Common myeloid progenitor, CD34-positive (primary cell): ENCODE results near the gene ATOH7.

ENCODE experiments used
- CTCF ChIA-PET: fragments of 350-600 bp; sonication (Branson Sonifier 250); formaldehyde crosslinking; loops from one replicate; lab custom pipeline; 2021; ENCODE audit warnings: antibody characterized with exemption; lab: Charles Lee
- POLR2A ChIA-PET: fragments of 350-600 bp; sonication (Branson Sonifier 250); formaldehyde crosslinking; loops from one replicate; lab custom pipeline; 2021; ENCODE audit warnings: antibody characterized with exemption; lab: Charles Lee
- DNase-seq, 3 donors: peaks; one replicate each; pipeline versions ENCODE4 v3.0.0 to v3.0.0-alpha.2; 2013
- H3K27ac ChIP-seq, 2 experiments: 1 replicate in 1 of 2; 2 replicates in 1 of 2; pipeline ENCODE4 v1.7.0; 2013; ENCODE audit warnings: inconsistent platforms in 2 of 2, low read length in 2 of 2, mild to moderate bottlenecking in 2 of 2, low read depth in 1 of 2, moderate library complexity in 1 of 2; ENCODE audit not compliant: severe bottlenecking in 2 of 2, insufficient read depth in 1 of 2, poor library complexity in 1 of 2
- H3K27me3 ChIP-seq, 5 experiments: replicated peaks in 2 of 5; 1 replicate in 3 of 5; 2 replicates in 2 of 5; pipeline versions ENCODE4 v1.6.1 to v1.7.0; 2013; ENCODE audit warnings: low read length in 4 of 5, mild to moderate bottlenecking in 2 of 5, moderate library complexity in 2 of 5, inconsistent platforms in 1 of 5; ENCODE audit not compliant: insufficient read depth in 5 of 5, control insufficient read depth in 4 of 5
- H3K36me3 ChIP-seq, 4 experiments: 1 replicate in 2 of 4; 2 replicates in 2 of 4; pipeline versions ENCODE4 v1.6.1 to v1.7.0; 2013; ENCODE audit warnings: low read length in 3 of 4, control low read depth in 1 of 4, mild to moderate bottlenecking in 1 of 4; ENCODE audit not compliant: control insufficient read depth in 4 of 4, insufficient read depth in 4 of 4
- H3K4me1 ChIP-seq, 4 experiments: 1 replicate in 3 of 4; 2 replicates in 1 of 4; pipeline versions ENCODE4 v1.6.1 to v1.7.1; 2013; ENCODE audit warnings: low read length in 3 of 4, mild to moderate bottlenecking in 3 of 4, control low read depth in 1 of 4, inconsistent platforms in 1 of 4, moderate library complexity in 1 of 4; ENCODE audit not compliant: control insufficient read depth in 4 of 4, insufficient read depth in 4 of 4; ENCODE audit errors: control extremely low read depth in 1 of 4
- H3K4me3 ChIP-seq, 7 experiments: 1 replicate in 4 of 7; 2 replicates in 3 of 7; pipeline versions ENCODE4 v1.5.1 to v1.7.0; 2013; ENCODE audit warnings: mild to moderate bottlenecking in 7 of 7, low read length in 6 of 7, moderate library complexity in 6 of 7, inconsistent platforms in 2 of 7, low read depth in 2 of 7, control low read depth in 1 of 7; ENCODE audit not compliant: insufficient read depth in 4 of 7, control insufficient read depth in 1 of 7; ENCODE audit errors: extremely low read depth in 1 of 7
- H3K9me3 ChIP-seq, 5 experiments: 1 replicate in 4 of 5; 2 replicates in 1 of 5; pipeline versions ENCODE4 v1.6.1 to v1.7.1; 2013; ENCODE audit warnings: low read length in 4 of 5, mild to moderate bottlenecking in 2 of 5, inconsistent platforms in 1 of 5, low read depth in 1 of 5, moderate library complexity in 1 of 5; ENCODE audit not compliant: control insufficient read depth in 4 of 5, insufficient read depth in 2 of 5; ENCODE audit errors: control extremely low read depth in 1 of 5
- WGBS: methylation state at CpG from one replicate; pipeline ENCODE4 v1.1.5; 2013; ENCODE audit not compliant: insufficient coverage; 5-methylcytosine and 5-hydroxymethylcytosine counted together

The ATOH7 gene

DNA sequence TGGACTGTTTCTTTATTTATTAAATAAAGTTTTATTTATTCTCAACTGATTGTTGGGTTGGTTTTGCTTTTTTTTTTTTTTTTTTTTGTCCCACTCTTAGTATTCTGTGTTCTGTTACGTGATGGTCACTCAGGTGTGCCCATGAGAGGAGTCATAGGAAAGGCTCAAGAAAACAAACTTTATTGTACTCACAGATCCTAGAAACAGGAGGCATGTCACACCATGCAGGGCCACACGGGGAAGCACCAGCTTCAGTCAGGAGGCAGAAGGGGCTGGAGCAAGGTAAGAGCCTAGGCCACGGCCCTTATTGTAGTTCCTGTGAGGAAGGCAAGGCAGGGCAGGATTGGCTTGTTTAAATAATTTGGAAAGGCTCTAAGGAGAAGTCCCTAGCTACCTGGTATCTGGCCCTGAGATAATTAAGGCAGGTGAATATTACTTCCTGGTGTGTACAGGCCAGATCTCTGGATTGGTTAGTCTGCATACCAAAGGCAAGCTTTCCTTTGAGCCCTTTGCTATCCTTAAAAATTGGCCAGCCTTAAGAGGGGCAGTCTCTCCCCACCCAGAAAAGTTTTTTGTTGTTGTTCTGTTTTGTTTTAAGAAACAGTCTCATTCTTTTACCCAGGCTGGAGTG is 8.3 kb downstream of the ATOH7 start:
- no peak overlapping the region for H3K27ac ChIP-seq
- ChIA-PET POLR2A (no interaction called here), CTCF (interaction anchor here (2.6 kb wide), 1 partner anchor 11 kb away, joined by 8 read pairs; no protein-coding TSS in a partner anchor)
- H3K9me3 ChIP-seq = no peaks in the 10 kb centered on the region
- peak in 2 of 3 donors; percentile 30 to 61 for DNase-seq
- H3K27me3 ChIP-seq = peaks cover 0 to 4% (median 0%) of the 10 kb centered on the region in 5 experiments
- no peaks in the 10 kb centered on the region for H3K4me1 ChIP-seq
- 90% methylated on average over 2 of the region's 3 CpGs for WGBS
- H3K4me3 ChIP-seq = no peak overlapping the region
- no peaks in the 10 kb centered on the region for H3K36me3 ChIP-seq

DNA sequence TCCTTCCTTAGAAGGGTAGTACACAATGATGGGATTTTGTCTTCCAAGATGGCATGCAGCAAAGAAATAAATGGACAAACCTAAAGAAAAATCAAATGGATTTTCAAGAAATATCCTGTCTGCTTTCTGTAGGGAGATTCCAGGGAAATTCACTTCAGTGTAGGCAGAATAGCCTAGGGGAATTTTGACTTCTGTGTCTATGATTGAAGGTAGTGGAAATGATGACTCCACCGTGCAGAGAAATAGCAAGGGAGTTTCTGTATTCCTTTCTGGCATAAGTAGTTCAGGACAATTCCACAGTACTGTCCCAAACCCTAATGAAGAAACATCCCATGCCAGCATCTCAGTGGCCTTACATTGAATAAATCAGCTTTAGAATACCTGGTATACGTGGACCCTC is 9.5 kb downstream of the ATOH7 start:
- H3K4me3 ChIP-seq = no peak overlapping the region
- no peaks in the 10 kb centered on the region for H3K9me3 ChIP-seq
- no peaks in the 10 kb centered on the region for H3K4me1 ChIP-seq
- ChIA-PET POLR2A (no interaction called here), CTCF (interaction anchor here (2.6 kb wide), 1 partner anchor 10 kb away, joined by 8 read pairs; no protein-coding TSS in a partner anchor)
- DNase-seq = no peak
- no peaks in the 10 kb centered on the region for H3K36me3 ChIP-seq
- H3K27ac ChIP-seq = no peak overlapping the region
- 100% methylated on average over 1 of the region's 2 CpGs for WGBS
- no peaks in the 10 kb centered on the region for H3K27me3 ChIP-seq

DNA sequence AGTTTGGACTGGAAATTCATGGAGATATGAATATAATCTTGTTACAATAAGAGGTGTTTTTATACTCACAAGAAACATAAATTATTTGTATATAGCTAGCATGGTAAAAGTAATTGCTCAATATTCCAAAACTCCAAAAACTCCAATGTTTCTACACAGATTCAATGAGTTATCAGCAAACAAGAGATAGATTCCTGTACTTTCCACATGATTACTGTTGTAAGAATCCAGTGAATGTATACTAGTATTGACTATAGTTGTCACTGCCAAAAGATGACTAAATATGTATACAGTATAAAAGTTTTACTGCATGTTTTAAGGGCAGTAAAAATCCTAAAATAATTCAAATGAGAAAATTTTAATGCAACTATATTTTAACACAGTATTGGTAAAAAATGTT is 10.7 kb downstream of the ATOH7 start:
- CTCF ChIA-PET = no interaction called here
- H3K27ac ChIP-seq = no peak overlapping the region
- H3K4me1 ChIP-seq = no peaks in the 10 kb centered on the region
- H3K36me3 ChIP-seq = no peaks in the 10 kb centered on the region
- POLR2A ChIA-PET = no interaction called here
- no peak for DNase-seq
- no peaks in the 10 kb centered on the region for H3K27me3 ChIP-seq
- no peak overlapping the region for H3K4me3 ChIP-seq
- no peaks in the 10 kb centered on the region for H3K9me3 ChIP-seq

DNA sequence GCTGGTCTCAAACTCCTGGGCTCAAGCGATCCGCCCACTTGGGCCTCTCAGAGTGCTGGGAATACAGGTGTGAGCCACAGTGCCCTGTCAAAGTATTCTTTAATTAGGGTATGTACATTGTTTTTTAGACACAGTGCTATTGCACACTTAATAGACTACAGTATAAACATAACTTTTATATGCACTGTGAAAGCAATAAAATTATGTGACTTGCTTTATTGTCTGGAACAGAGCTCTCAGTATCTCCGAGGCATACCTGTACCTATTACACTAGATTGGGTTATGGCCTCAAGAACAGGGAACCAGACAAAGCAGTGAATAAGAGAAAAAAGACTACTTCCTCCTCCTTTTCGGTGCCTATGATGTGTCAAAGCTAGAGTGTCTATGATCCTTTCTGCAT is 13.1 kb downstream of the ATOH7 start:
- Histone ChIP-seq H3K9me3 (no peaks in the 10 kb centered on the region), H3K36me3 (no peaks in the 10 kb centered on the region), H3K4me3 (no peak overlapping the region), H3K27me3 (no peaks in the 10 kb centered on the region), H3K4me1 (no peaks in the 10 kb centered on the region), H3K27ac (no peak overlapping the region)
- ChIA-PET POLR2A (no interaction called here), CTCF (no interaction called here)
- WGBS = 75% methylated on average over 4 of the region's 4 CpGs
- no peak for DNase-seq

DNA sequence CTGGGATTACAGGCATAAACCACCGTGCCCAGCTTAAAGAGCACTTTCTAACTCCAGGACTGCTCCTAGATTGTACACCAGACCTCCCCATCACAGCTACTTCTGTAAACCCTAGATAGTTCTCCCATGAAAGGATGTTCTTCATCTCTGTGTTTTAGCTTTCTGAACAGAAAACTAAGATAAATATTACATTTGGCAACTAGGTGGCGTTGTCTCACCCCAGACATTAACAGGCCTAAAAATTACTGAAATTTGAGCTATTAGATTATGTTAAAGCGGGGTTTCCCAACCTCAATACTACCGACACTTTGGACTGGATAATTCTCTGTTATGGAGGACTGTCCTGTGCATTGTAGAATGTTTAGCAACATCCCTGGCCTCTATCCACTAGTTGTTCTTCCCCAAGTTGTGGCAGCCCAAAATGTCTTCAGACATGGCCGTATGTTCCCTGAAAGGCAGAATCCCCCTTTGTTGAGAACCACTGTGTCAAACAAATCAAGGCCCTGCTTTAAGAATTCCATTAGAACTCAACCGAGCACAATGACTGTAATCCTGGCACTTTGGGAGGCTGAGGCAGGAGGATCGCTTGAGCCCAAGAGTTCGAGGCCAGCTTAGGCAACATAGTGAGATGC is 19.1 kb downstream of the ATOH7 start:
- WGBS = 100% methylated on average over 4 of the region's 8 CpGs
- H3K27me3 ChIP-seq = no peaks in the 10 kb centered on the region
- no peaks in the 10 kb centered on the region for H3K9me3 ChIP-seq
- ChIA-PET POLR2A (no interaction called here), CTCF (interaction anchor here (0.5 to 6.6 kb wide), 19 partner anchors 11 to 684 kb away, joined by 3 to 51 read pairs (median 4); partner anchors contain the start of genes HNRNPH3 and PBLD)
- no peak overlapping the region for H3K4me3 ChIP-seq
- H3K27ac ChIP-seq = no peak overlapping the region
- H3K36me3 ChIP-seq = no peaks in the 10 kb centered on the region
- H3K4me1 ChIP-seq = no peaks in the 10 kb centered on the region
- DNase-seq = peak; percentile 30 to 61 (median 45)

DNA sequence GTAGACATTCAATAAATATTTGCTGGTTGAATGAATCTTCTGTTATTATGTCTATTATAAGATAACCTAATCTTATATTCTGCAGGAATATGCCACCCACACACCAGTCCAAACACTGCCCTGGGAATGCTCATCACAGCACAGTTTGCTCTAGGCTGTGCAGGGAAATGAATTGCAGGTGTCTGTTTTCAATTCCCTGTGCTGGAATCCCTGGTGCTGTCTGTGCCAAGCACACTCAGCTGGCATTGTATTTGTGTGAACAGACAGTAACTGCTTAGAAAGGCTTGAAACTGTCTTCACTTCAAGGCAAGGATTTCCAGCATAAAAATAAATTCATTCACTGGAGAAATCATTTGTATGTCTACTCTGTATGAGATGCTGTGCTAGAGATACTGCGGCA is 20.2 kb downstream of the ATOH7 start:
- DNase-seq = no peak
- no peaks in the 10 kb centered on the region for H3K4me1 ChIP-seq
- H3K4me3 ChIP-seq = no peak overlapping the region
- POLR2A ChIA-PET = no interaction called here
- CTCF ChIA-PET = interaction anchor here (0.8 to 6.6 kb wide), 8 partner anchors 15 to 136 kb away, joined by 3 to 51 read pairs (median 6); partner anchors contain the start of genes HNRNPH3 and PBLD
- H3K36me3 ChIP-seq = no peaks in the 10 kb centered on the region
- H3K27me3 ChIP-seq = no peaks in the 10 kb centered on the region
- no peak overlapping the region for H3K27ac ChIP-seq
- no peaks in the 10 kb centered on the region for H3K9me3 ChIP-seq
- WGBS = no CpG with 5 or more reads among the region's 1 CpG

DNA sequence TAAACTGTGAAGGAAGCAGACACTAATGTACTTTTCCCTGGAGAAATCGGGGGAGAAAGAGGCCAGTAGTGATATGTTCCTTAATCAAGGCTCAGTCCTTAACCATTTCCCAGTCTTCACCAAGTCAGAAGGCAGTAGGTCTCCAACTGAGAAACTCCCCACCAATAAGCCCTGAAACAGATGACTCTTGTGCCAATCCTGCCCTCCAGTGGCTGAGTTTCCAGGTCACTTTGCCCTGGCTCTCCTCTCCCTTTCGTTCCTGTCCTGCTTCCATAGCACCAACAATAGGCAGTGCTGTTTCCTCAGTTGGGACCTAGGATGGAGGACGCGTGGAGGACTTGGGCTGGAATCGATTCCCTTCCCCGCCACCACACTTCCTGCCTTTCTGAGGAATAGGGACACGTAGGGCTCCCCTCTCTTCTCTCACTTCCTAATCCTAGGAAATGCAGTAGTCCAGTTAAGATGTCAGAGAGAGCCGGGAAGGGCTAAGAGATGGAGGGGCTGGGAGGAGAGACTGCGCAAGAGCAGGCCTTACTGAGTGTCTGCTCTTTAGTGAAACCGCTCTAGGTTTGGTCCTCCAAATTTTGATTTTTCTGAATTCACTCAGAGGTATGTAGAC is 23.4 kb downstream of the ATOH7 start:
- 66% methylated on average over 6 of the region's 10 CpGs for WGBS
- Histone ChIP-seq H3K27ac (no peak overlapping the region), H3K27me3 (peaks cover 0 to 1% (median 0%) of the 10 kb centered on the region in 5 experiments), H3K36me3 (no peaks in the 10 kb centered on the region), H3K4me1 (no peaks in the 10 kb centered on the region), H3K9me3 (no peaks in the 10 kb centered on the region), H3K4me3 (no peak overlapping the region)
- peak; percentile 40 to 61 (median 57) for DNase-seq
- POLR2A ChIA-PET = no interaction called here
- CTCF ChIA-PET = interaction anchor here (0.6 to 2.1 kb wide), 2 partner anchors 162 to 346 kb away, joined by 3 to 5 read pairs; no protein-coding TSS in a partner anchor
